NT2/D1 (cell line): Measurements from ENCODE around the gene EPHB3.

Source experiments
- DNase-seq: peaks from one replicate; pipeline ENCODE4 v3.0.0-alpha.2; 2011; ENCODE audit warnings: low read depth, low spot score
- H3K27me3 ChIP-seq: 2 replicates; pipeline ENCODE4 v1.6.0; 2011; ENCODE audit warnings: mild to moderate bottlenecking; ENCODE audit not compliant: insufficient read length, insufficient read depth
- H3K36me3 ChIP-seq: 2 replicates; pipeline ENCODE4 v1.6.1; 2011; ENCODE audit warnings: mild to moderate bottlenecking, low read length, mixed read lengths; ENCODE audit not compliant: insufficient read depth, insufficient read length
- H3K4me1 ChIP-seq: 2 replicates; pipeline ENCODE4 v1.5.1; 2011; ENCODE audit not compliant: insufficient read depth, insufficient read length
- H3K4me3 ChIP-seq: 2 replicates; pipeline ENCODE4 v1.5.1; 2011; ENCODE audit warnings: low read depth; ENCODE audit not compliant: insufficient read length
- H3K9ac ChIP-seq: 2 replicates; pipeline ENCODE4 v1.6.0; 2011; ENCODE audit warnings: low read depth; ENCODE audit not compliant: insufficient read length
- H3K9me3 ChIP-seq: 2 replicates; pipeline ENCODE4 v1.5.1; 2011; ENCODE audit warnings: mild to moderate bottlenecking, low read length; ENCODE audit not compliant: insufficient read depth
- SUZ12 ChIP-seq: IDR thresholded peaks from 2 replicates; pipeline ENCODE4 v1.6.1; 2011; ENCODE audit not compliant: insufficient read length, insufficient read depth; ENCODE audit errors: extremely low read depth
- YY1 ChIP-seq: IDR thresholded peaks from 2 replicates; pipeline ENCODE4 v1.6.1; 2011; ENCODE audit not compliant: insufficient read length, insufficient read depth
- ZNF274 ChIP-seq: IDR thresholded peaks from 2 replicates; pipeline ENCODE4 v1.6.1; 2011; ENCODE audit warnings: mild to moderate bottlenecking, low read depth, low read length

EPHB3 gene

GRCh38 chr3:184539801-184540435, 21.7 kb upstream of the EPHB3 start:
- DNase-seq: no peak
- TF ChIP-seq SUZ12 (no peak), YY1 (no peak), ZNF274 (no peak)
- peaks cover 7% of the 10 kb centered on the region for H3K27me3 ChIP-seq

GRCh38 chr3:184540777-184541681, 20.6 kb upstream of the EPHB3 start:
- no peaks in the 10 kb centered on the region for H3K9me3 ChIP-seq
- H3K36me3 ChIP-seq: no peaks in the 10 kb centered on the region
- H3K4me3 ChIP-seq: no peak overlapping the region
- DNase-seq: peak; percentile 73
- H3K4me1 ChIP-seq: peaks cover 8% of the 10 kb centered on the region
- H3K27me3 ChIP-seq: peaks cover 7% of the 10 kb centered on the region
- H3K9ac ChIP-seq: no peak overlapping the region
- TF ChIP-seq ZNF274: no peak
- no peak for TF ChIP-seq YY1
- TF ChIP-seq SUZ12: no peak

More at GRCh38 chr3:184539801-184540435, 21.7 kb upstream of the EPHB3 start:
- Histone ChIP-seq H3K9ac (no peak overlapping the region), H3K9me3 (no peaks in the 10 kb centered on the region), H3K36me3 (no peaks in the 10 kb centered on the region), H3K4me3 (no peak overlapping the region), H3K4me1 (peaks cover 8% of the 10 kb centered on the region)

- Histone ChIP-seq H3K9ac (no peak overlapping the region), H3K9me3 (no peaks in the 10 kb centered on the region), H3K27me3 (peaks cover 7% of the 10 kb centered on the region), H3K36me3 (no peaks in the 10 kb centered on the region), H3K4me1 (peaks cover 8% of the 10 kb centered on the region), H3K4me3 (no peak overlapping the region)
- no peak for DNase-seq
- no peak for TF ChIP-seq ZNF274
- TF ChIP-seq SUZ12: no peak
- TF ChIP-seq YY1: no peak
Observed at GRCh38 chr3:184541886-184542562, 19.6 kb upstream of the EPHB3 start.

DNA sequence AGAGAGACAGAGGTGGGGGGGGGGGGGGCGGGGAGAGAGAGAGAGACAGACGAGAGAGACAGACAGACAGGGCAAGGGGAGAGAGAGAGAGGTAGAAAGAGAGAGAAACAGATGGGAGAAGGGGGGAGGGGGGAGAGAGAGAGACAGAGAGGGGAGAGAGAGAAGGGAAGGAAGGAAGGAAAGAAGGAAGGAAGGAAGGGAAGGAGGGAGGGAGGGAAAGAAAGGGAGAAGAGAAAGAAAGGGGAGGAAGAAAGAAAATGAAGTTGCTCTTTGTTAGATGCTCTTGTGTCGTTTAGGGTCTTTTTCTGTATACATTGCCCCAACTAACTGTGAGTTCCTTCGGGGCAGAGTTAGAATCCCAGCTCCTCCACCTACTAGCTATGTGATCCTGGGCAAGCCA, 19.0 kb upstream of the EPHB3 start:
- TF ChIP-seq SUZ12 (no peak), YY1 (no peak), ZNF274 (no peak)
- Histone ChIP-seq H3K27me3 (peaks cover 7% of the 10 kb centered on the region), H3K4me1 (peaks cover 8% of the 10 kb centered on the region), H3K36me3 (no peaks in the 10 kb centered on the region), H3K9ac (no peak overlapping the region), H3K4me3 (no peak overlapping the region), H3K9me3 (no peaks in the 10 kb centered on the region)
- no peak for DNase-seq

DNA sequence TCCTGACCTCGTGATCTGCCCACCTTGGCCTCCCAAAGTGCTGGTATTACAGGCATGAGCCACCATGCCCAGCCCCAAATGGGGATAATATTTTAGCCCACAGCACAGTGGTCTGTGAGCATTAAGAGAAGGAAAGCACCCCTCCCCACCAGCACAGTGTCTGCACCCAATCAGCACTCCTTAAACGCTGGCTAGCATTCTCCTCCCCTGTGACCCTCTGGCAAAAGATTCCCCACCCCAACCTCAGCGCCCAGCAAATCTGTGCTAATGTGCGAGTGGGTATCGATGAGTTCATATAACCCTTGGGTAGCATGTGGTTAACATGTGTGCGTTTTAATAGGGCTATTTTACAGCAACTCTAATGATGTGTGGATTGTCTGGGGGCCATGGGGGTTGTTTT, 18.3 kb upstream of the EPHB3 start:
- H3K36me3 ChIP-seq: no peaks in the 10 kb centered on the region
- peaks cover 7% of the 10 kb centered on the region for H3K27me3 ChIP-seq
- H3K9me3 ChIP-seq: no peaks in the 10 kb centered on the region
- no peak for DNase-seq
- peaks cover 8% of the 10 kb centered on the region for H3K4me1 ChIP-seq
- no peak overlapping the region for H3K9ac ChIP-seq
- no peak overlapping the region for H3K4me3 ChIP-seq
- no peak for TF ChIP-seq YY1
- no peak for TF ChIP-seq ZNF274
- TF ChIP-seq SUZ12: no peak

DNA sequence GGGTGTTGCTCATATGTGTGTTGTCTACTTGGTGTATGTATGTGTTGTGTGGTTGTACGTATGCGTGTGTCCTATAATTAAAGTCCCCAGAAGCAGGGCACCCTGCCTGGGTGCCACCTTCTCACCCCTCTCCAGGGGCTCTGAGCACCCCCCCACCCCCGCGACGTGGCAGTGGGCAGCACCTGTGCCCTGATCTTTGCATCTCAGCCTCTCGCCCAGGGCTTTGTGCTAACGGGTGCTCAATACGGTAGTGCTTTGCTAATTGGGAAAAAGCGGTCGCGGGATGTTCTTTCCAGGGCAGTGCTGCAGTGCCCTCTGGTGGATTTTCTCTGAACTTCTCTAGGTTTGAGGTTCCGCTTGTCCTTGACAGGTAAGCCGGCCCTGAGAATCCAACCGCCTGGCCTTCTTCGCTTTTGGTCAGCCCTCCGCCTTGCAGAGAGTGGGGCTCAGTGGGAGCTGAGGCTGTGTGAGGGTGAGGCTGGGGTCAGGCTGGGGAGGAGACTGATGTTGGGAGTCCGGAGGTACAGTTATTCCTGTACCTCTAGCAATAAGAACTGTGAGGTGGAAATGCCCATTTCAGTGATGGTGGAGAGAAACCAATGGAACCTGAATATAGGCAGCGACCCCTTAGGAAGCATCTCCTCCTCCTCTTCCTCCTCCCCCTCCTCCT, 17.6 kb upstream of the EPHB3 start:
- Histone ChIP-seq H3K27me3 (peaks cover 7% of the 10 kb centered on the region), H3K9me3 (no peaks in the 10 kb centered on the region), H3K9ac (no peak overlapping the region), H3K4me3 (no peak overlapping the region), H3K36me3 (no peaks in the 10 kb centered on the region), H3K4me1 (peaks cover 8% of the 10 kb centered on the region)
- no peak for TF ChIP-seq SUZ12
- TF ChIP-seq ZNF274: no peak
- TF ChIP-seq YY1: no peak
- DNase-seq: peak; percentile 91
